K562 (cell line): Measurements from ENCODE around the gene STIL. TPM values are rescaled to one million over a fixed set of nuclear protein-coding genes. Genes with fewer than 3 reads are reported as not detected.

Experiments used
- ATAC-seq: fragments of 200-7000 bp; cut with Tn5 transposase; 3 replicates; pipeline ENCODE4 v1.9.1; 2020; ENCODE audit warnings: moderate library complexity
- BruUV-seq: library from RNA; stranded (reverse); fragments of 400-500 nt; replicated peaks from 2 replicates; lab custom pipeline; 2021; lab: Mats Ljungman, UMichigan
- CTCF ChIA-PET: fragments of 300-600 bp; formaldehyde crosslinking; extraction: SDS; loops from one replicate; lab custom pipeline; 2021; ENCODE audit warnings: low intra/inter-chr PET ratio; lab: Yijun Ruan, JAX
- POLR2A ChIA-PET: fragments of 300-600, 350-650 bp; sonication (Branson Sonifier 250); formaldehyde crosslinking; extraction: SDS; loops from one replicate; lab custom pipeline; 2021; ENCODE audit warnings: antibody characterized with exemption, inconsistent platforms; lab: Yijun Ruan, JAX
- DNase-seq, 4 experiments: peaks; one replicate each; pipeline versions ENCODE4 v3.0.0 to v3.0.0-alpha.2; 2011 to 2018; ENCODE audit warnings: low spot score in 3 of 4, mixed read lengths in 3 of 4; ENCODE audit errors: extremely low read depth in 1 of 4
- FAIRE-seq: peaks from 2 replicates; lab custom pipeline; 2011; peaks lifted over from hg19 to GRCh38; lab: Jason Lieb, UNC
- H2AFZ ChIP-seq: 2 replicates; pipeline ENCODE4 v1.6.0; 2011; ENCODE audit warnings: low read depth, low read length, control low read depth, inconsistent platforms
- H3K27ac ChIP-seq: fragments of 200-600 bp; 3 replicates; pipeline ENCODE4 v1.8.0; 2011; ENCODE audit warnings: low read depth, mild to moderate bottlenecking, control low read depth, inconsistent platforms, low read length, moderate library complexity, mixed read lengths; ENCODE audit errors: extremely low read depth
- H3K27me3 ChIP-seq, 2 experiments: fragments of 300-600 bp in 1 of 2; 2 replicates in 1 of 2; 3 replicates in 1 of 2; pipeline versions ENCODE4 v1.6.0 to v1.8.0; 2011; ENCODE audit warnings: inconsistent platforms in 2 of 2, low read length in 2 of 2, mild to moderate bottlenecking in 1 of 2, mixed read lengths in 1 of 2, moderate library complexity in 1 of 2; ENCODE audit not compliant: control insufficient read depth in 2 of 2, insufficient read depth in 2 of 2
- H3K36me3 ChIP-seq: fragments of 300-600 bp; 3 replicates; pipeline ENCODE4 v1.8.0; 2011; ENCODE audit warnings: mild to moderate bottlenecking, low read length, inconsistent platforms; ENCODE audit not compliant: control insufficient read depth, insufficient read depth
- H3K4me1 ChIP-seq, 2 experiments: fragments of 200-600 bp in 1 of 2; replicated peaks in 1 of 2; 2 replicates in 1 of 2; 3 replicates in 1 of 2; pipeline versions ENCODE4 v1.5.1 to v1.8.0; 2011; ENCODE audit warnings: inconsistent platforms in 2 of 2, low read length in 2 of 2, mild to moderate bottlenecking in 1 of 2, mixed read lengths in 1 of 2, moderate library complexity in 1 of 2; ENCODE audit not compliant: control insufficient read depth in 2 of 2, insufficient read depth in 2 of 2
- H3K4me2 ChIP-seq: 2 replicates; pipeline ENCODE4 v1.6.1; 2011; ENCODE audit warnings: low read length, control low read depth, inconsistent platforms, mixed read lengths; ENCODE audit not compliant: insufficient read depth
- H3K4me3 ChIP-seq: fragments of 200-600 bp; sonication (generic), shearing (Covaris generic); 2 replicates; pipeline ENCODE4 v1.5.1; 2016; ENCODE audit warnings: control low read depth, inconsistent platforms
- H3K79me2 ChIP-seq: fragments of 200-600 bp; 3 replicates; pipeline ENCODE4 v1.8.0; 2011; ENCODE audit warnings: low read length, inconsistent platforms; ENCODE audit not compliant: control insufficient read depth, insufficient read depth
- H3K9ac ChIP-seq, 2 experiments: 2 replicates each; pipeline versions ENCODE4 v1.6.0 to v1.6.1; 2011; ENCODE audit warnings: low read depth in 2 of 2, low read length in 2 of 2, control low read depth in 1 of 2, inconsistent platforms in 1 of 2, mild to moderate bottlenecking in 1 of 2, mixed read lengths in 1 of 2; ENCODE audit not compliant: insufficient read depth in 1 of 2
- H3K9me1 ChIP-seq: one replicate; pipeline ENCODE4 v1.6.0; 2011; ENCODE audit warnings: inconsistent platforms, mild to moderate bottlenecking, low read length, moderate library complexity; ENCODE audit not compliant: control insufficient read depth, insufficient read depth
- H3K9me3 ChIP-seq: replicated peaks from 2 replicates; pipeline ENCODE4 v1.5.1; 2011; ENCODE audit warnings: low read depth, low read length, inconsistent platforms; ENCODE audit not compliant: control insufficient read depth, insufficient read depth
- H4K20me1 ChIP-seq: replicated peaks from 2 replicates; pipeline ENCODE4 v1.6.1; 2011; ENCODE audit warnings: low read length, inconsistent platforms, mixed read lengths; ENCODE audit not compliant: control insufficient read depth, insufficient read depth
- BRCA1 ChIP-seq, 2 experiments: fragments of 450-650 bp in 1 of 2; sonication (generic) in 1 of 2; formaldehyde crosslinking in 1 of 2; IDR thresholded peaks; 2 replicates each; pipeline versions ENCODE4 v1.5.0 to v1.6.1; 2017 to 2020; ENCODE audit warnings: mild to moderate bottlenecking in 1 of 2, missing genetic modification reagents in 1 of 2
- CC2D1A ChIP-seq: fragments of 450-650 bp; IDR thresholded peaks from 2 replicates; pipeline ENCODE4 v1.6.1; 2017; ENCODE audit warnings: mild to moderate bottlenecking
- ERF ChIP-seq: fragments of 450-650 bp; formaldehyde crosslinking; IDR thresholded peaks from 2 replicates; pipeline ENCODE4 v1.4.0; 2020; ENCODE audit warnings: mild to moderate bottlenecking, mixed read lengths
- ESRRA ChIP-seq: fragments of 450-650 bp; IDR thresholded peaks from 2 replicates; pipeline ENCODE4 v1.6.1; 2014; ENCODE audit warnings: low read depth, mild to moderate bottlenecking, moderate library complexity, borderline replicate concordance
- ETV1 ChIP-seq: fragments of 450-650 bp; conservative IDR thresholded peaks from 2 replicates; pipeline ENCODE4 v1.6.1; 2016; ENCODE audit warnings: missing genetic modification characterization, control low read depth, low read depth, missing compliant biosample characterization
- FOXM1 ChIP-seq, 2 experiments: fragments of 450-650 bp in 1 of 2; sonication (generic) in 1 of 2; formaldehyde crosslinking in 1 of 2; IDR thresholded peaks; 2 replicates each; pipeline versions ENCODE4 v1.6.1 to v1.9.0; 2017 to 2022; ENCODE audit warnings: low read depth in 2 of 2, mild to moderate bottlenecking in 2 of 2, missing genetic modification reagents in 1 of 2, moderate library complexity in 1 of 2
- GATA2 ChIP-seq: sonication (generic); formaldehyde crosslinking; IDR thresholded peaks from 2 replicates; pipeline ENCODE4 v1.4.0; 2020; ENCODE audit warnings: mild to moderate bottlenecking, missing genetic modification reagents
- HNRNPK ChIP-seq: fragments of 200-400 bp; formaldehyde crosslinking; IDR thresholded peaks from one replicate; pipeline ENCODE4 v1.6.1; 2018; ENCODE audit warnings: mild to moderate bottlenecking, low read depth, low read length; ENCODE audit not compliant: poor library complexity, severe bottlenecking
- ID3 ChIP-seq, 2 experiments: fragments of 250-450 bp in 1 of 2; fragments of 450-650 bp in 1 of 2; sonication (Bioruptor Pico) in 1 of 2; IDR thresholded peaks; 2 replicates each; pipeline versions ENCODE4 v1.6.1 to v1.8.0; 2016 to 2021; ENCODE audit warnings: mild to moderate bottlenecking in 2 of 2, moderate library complexity in 2 of 2, missing compliant biosample characterization in 1 of 2, missing genetic modification characterization in 1 of 2
- KDM1A ChIP-seq, 2 experiments: fragments of 450-650 bp; IDR thresholded peaks; 2 replicates each; pipeline ENCODE4 v1.6.1; 2016; ENCODE audit warnings: mild to moderate bottlenecking in 2 of 2
- KLF16 ChIP-seq: IDR thresholded peaks from 2 replicates; pipeline ENCODE4 v1.6.1; 2016; ENCODE audit warnings: antibody characterized with exemption
- NFIC ChIP-seq: fragments of 450-650 bp; IDR thresholded peaks from 2 replicates; pipeline ENCODE4 v1.6.1; 2017; ENCODE audit warnings: mild to moderate bottlenecking, inconsistent platforms
- POLR2G ChIP-seq: fragments of 200-400 bp; formaldehyde crosslinking; IDR thresholded peaks from 2 replicates; pipeline ENCODE4 v1.6.1; 2017; ENCODE audit warnings: low read depth, mild to moderate bottlenecking, antibody characterized with exemption, low read length, moderate library complexity
- RBM25 ChIP-seq: fragments of 200-400 bp; formaldehyde crosslinking; IDR thresholded peaks from 2 replicates; pipeline ENCODE4 v1.6.1; 2018; ENCODE audit warnings: low read length, low read depth, moderate library complexity; ENCODE audit not compliant: severe bottlenecking
- RCOR1 ChIP-seq, 2 experiments: IDR thresholded peaks; 2 replicates each; pipeline ENCODE4 v1.6.1; 2012; ENCODE audit warnings: low read depth in 2 of 2, low read length in 2 of 2, borderline replicate concordance in 1 of 2, improper control_type of control experiment in 1 of 2
- SMARCA5 ChIP-seq: fragments of 450-650 bp; IDR thresholded peaks from 2 replicates; pipeline ENCODE4 v1.6.1; 2016
- ZFP36 ChIP-seq: fragments of 150-350 bp; IDR thresholded peaks from 2 replicates; pipeline ENCODE4 v1.6.1; 2018; ENCODE audit warnings: low read length, low read depth; ENCODE audit not compliant: partially characterized antibody
- ZNF584 ChIP-seq: fragments of 200-800 bp; sonication (Bioruptor generic); IDR thresholded peaks from 2 replicates; pipeline ENCODE4 v1.6.1; 2016; ENCODE audit warnings: low read depth, mild to moderate bottlenecking, missing genetic modification characterization, missing compliant biosample characterization
- ZNF778 ChIP-seq: fragments of 450-650 bp; formaldehyde crosslinking; IDR thresholded peaks from 2 replicates; pipeline ENCODE4 v1.4.0; 2020; ENCODE audit warnings: mild to moderate bottlenecking, moderate library complexity
- WGBS: fragments of 100-300 bp; shearing (Covaris generic); methylation state at CpG from one replicate; pipeline ENCODE4 v1.1.6; 2016; ENCODE audit warnings: low coverage, mixed read lengths; ENCODE audit not compliant: insufficient coverage; ENCODE audit errors: missing lambda C conversion rate; 5-methylcytosine and 5-hydroxymethylcytosine counted together
- in situ Hi-C: fragments of 300-500 bp; cut with MboI; formaldehyde crosslinking; loops from 4 replicates; pipeline ENCODE4 v1.15.0; 2018; ENCODE audit warnings: inconsistent platforms, mixed read lengths
- intact Hi-C: fragments of 100-400 bp; cut with micrococcal nuclease; formaldehyde crosslinking; loops from 2 replicates; pipeline ENCODE4 v1.14.2; 2022
- polyA plus RNA-seq, 8 experiments: library from polyadenylated mRNA; depleted of rRNA in 4 of 8; stranded (reverse) in 5 of 8; unstranded in 3 of 8; fragments of >200 nt; fragmentation: Nextera tagmentation in 2 of 8; fragmentation: Illumina TruSeq in 1 of 8; extraction: Ambion mirVana in 2 of 8; extraction: Trizol in 1 of 8; gene quantifications; 2 replicates each; pipeline versions ENCODE4 v1.2.1 to v1.2.3, GENCODE V29; 2011 to 2014; ENCODE audit warnings: inconsistent platforms in 1 of 8, missing spikeins in 1 of 8
- total RNA-seq, 7 experiments: library from RNA; depleted of rRNA in 6 of 7; stranded (reverse); fragments of >200 nt in 6 of 7; fragmentation: Illumina TruSeq in 2 of 7; extraction: Trizol in 2 of 7; gene quantifications; 2 replicates each; pipeline versions ENCODE4 v1.2.1 to v1.2.3, GENCODE V29; 2011 to 2021; ENCODE audit warnings: low replicate concordance in 1 of 7

The STIL gene
- total and polyA plus RNA-seq, 9 of the 15 experiments (the other 6 are each of a cell fraction or from before 2014, with no cell fraction given) = 10.5 to 77.4 (median 39.6) TPM

- no peak for TF ChIP-seq HNRNPK
- TF ChIP-seq KLF16 = peak; percentile 35; the same call in 1 of the 2 replicates
Observed at GRCh38 chr1:47213230-47213963, 100.5 kb downstream of the STIL start (continued).

- intact Hi-C loops = loop anchor here (1.0 kb wide), 1 partner anchor 18 kb away; no protein-coding TSS in a partner anchor
- FAIRE-seq = no peak
- TF ChIP-seq GATA2 (CRISPR knock-in tag) (peak; percentile 15; the same call in 1 of the 2 replicates), RCOR1 (IDR thresholded peaks at IDR 0.05; ENCODE audit: borderline replicate concordance in 1 of 2, low read depth in 2 of 2, low read length in 2 of 2) (0 out of 4 replicates have a peak, but pooled peaks of 1 of the 2 experiments have one; percentile 10), ZNF584 (CRISPR knock-in tag) (no peak), ZFP36 (peak; percentile 71), RBM25 (peak; percentile 77), POLR2G (0 out of 2 replicates have a peak, but pooled peaks have one; percentile 11), ID3 (CRISPR knock-in tag; IDR thresholded peaks at IDR 0.05) (no peak), ID3 (tag; IDR thresholded peaks at IDR 0.05) (no peak), FOXM1 (IDR thresholded peaks at IDR 0.05; ENCODE audit: low read depth) (no peak), FOXM1 (CRISPR knock-in tag; IDR thresholded peaks at IDR 0.05; ENCODE audit: low read depth) (0 out of 2 replicates have a peak, but pooled peaks have one; percentile 3), BRCA1 (IDR thresholded peaks at IDR 0.05) (no peak), BRCA1 (CRISPR knock-in tag; IDR thresholded peaks at IDR 0.05) (0 out of 2 replicates have a peak, but pooled peaks have one; percentile 19), ESRRA (0 out of 2 replicates have a peak, but pooled peaks have one; percentile 4), ERF (no peak), KDM1A (IDR thresholded peaks at IDR 0.05) (peak; percentile 20 to 63; a peak in 2 of 4 replicates), CC2D1A (no peak), SMARCA5 (peak; percentile 78; the same call in 1 of the 2 replicates), NFIC (0 out of 2 replicates have a peak, but pooled peaks have one; percentile 7), ETV1 (no peak), ZNF778 (CRISPR knock-in tag) (no peak)
Observed at GRCh38 chr1:47212636-47213229, 101.2 kb downstream of the STIL start.

More at GRCh38 chr1:47212636-47213229, 101.2 kb downstream of the STIL start:
- Histone ChIP-seq H3K27me3 (no peaks in the 10 kb centered on the region), H2AFZ (peak overlapping the region; percentile 11; the same call in 1 of the 2 replicates), H3K9me3 (no peaks in the 10 kb centered on the region), H3K9ac (peak overlapping the region; percentile 13 to 68; a peak in 2 of 4 replicates), H3K9me1 (peaks cover 5% of the 10 kb centered on the region), H3K79me2 (peaks cover 4% of the 10 kb centered on the region; the same call in 1 of the 3 replicates), H4K20me1 (peaks cover 16% of the 10 kb centered on the region; the same call in 1 of the 2 replicates), H3K36me3 (peaks cover 50% of the 10 kb centered on the region), H3K27ac (peak overlapping the region; percentile 55), H3K4me3 (no peak overlapping the region), H3K4me2 (peak overlapping the region; percentile 59), H3K4me1 (peaks cover 49 to 59% of the 10 kb centered on the region in 2 experiments)
- ATAC-seq (peak; percentile 4), DNase-seq (no peak)
- in situ Hi-C loops = no loop called here
- POLR2A ChIA-PET = interaction anchor here (0.7 to 7.7 kb wide), 18 partner anchors 9 to 320 kb away, joined by 3 to 80 read pairs (median 4); partner anchors contain the start of gene PDZK1IP1
- BruUV-seq = no TSS peak
- 40% methylated on average over 4 of the region's 4 CpGs for WGBS
- CTCF ChIA-PET = no interaction called here
